Suppressor macrophage (primary cell): ENCODE results near the gene KRTAP2-2.
"Not testable (repeated sequence)": the region's sequence is repeated elsewhere in the genome, so short reads cannot be mapped to it uniquely, and the experiment has no call there.

Experiments used
- DNase-seq, 4 experiments: peaks; one replicate each; pipeline ENCODE4 v3.0.0-alpha.2; 2020 to 2022

Gene KRTAP2-2

DNA sequence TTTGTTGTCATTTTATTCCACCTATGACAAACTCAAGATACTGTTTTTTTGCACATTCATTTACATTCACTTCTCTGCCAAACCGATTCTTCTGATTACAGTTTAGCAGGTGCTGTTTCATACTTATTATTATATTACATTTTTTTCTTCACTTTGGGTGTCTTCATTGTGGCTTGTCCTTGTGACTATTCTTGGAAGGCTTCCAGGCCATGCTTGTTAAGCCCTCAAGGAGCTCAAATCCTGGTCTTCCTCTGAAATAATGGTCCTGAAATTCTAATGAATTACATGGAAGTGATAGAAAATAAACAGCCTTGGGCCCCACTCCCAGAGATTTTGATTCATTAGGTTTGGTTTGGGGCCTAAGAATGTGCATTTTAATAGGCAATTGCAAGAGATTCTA, 9.3 kb upstream of the KRTAP2-2 start:
- no peak for DNase-seq

DNA sequence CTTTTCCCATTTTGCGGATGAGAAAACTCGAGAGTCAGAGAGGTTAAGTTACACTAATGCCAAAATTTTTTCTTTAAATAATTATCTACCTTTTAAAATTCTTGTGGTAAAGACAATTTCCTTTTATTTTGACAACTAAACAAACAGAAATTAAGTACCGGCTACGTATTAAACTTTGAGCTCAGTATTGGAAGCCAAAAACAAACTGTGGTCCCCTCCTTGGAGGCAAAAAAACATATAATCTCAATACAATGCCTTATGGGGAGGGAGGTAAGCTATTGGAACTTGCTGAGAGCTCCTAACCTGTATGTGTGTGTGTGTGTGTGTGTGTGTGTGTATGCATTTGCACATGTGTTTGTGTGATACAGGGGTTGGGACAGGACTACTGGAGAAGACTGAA, 8.4 kb upstream of the KRTAP2-2 start:
- DNase-seq: no peak

DNA sequence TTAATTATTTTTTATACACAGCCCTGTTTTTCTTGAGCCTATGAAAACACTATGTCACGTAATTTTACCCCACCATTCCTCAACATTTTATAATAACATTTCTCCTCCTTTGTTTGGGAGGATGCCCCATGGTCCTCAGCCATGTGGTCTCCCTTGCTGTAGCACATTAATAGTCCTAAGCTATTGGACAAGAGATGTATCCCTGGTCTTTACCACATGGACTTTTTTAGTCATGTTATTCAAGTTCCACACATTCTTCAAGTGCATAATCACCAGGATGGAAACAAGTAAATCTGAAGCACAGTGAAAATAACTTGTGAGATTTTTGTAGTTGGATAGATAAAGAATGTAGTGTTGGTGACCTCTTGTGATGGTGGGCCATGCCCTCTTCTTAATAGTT, 6.9 kb upstream of the KRTAP2-2 start:
- DNase-seq: no peak

DNA sequence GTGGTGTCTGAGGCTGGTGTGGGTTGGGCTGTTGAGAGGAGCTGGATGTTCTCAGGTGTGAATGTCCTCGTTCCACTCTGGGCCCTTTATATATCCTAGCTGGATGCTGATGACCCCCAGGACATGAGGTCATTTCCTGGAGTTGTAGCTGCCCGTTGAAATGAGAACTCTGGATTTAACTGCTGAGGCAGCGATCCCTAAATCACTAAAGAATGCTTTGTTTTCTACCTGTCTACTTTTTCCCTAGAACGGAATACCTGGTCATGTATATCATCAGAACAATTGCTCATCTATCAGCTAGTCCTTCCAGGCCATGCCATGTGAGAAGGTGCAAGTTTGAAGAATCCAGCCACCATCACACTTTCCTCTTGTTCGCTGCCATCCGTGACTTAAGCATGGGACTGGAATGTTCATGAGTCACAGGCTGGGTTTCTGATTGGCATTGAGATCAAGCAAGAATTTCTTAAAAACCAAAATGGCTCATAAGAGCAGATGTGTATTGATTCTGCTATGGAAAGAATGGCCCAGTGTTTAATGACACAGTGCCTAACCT, 5.1 kb upstream of the KRTAP2-2 start, which contains the start of gene KRTAP2-3:
KRTAP2-3 (minus strand) TSS at position 63 of the 553 bp plus-strand sequence. CDS start 64 bp downstream, outside the sequence.
- no peak for DNase-seq

DNA sequence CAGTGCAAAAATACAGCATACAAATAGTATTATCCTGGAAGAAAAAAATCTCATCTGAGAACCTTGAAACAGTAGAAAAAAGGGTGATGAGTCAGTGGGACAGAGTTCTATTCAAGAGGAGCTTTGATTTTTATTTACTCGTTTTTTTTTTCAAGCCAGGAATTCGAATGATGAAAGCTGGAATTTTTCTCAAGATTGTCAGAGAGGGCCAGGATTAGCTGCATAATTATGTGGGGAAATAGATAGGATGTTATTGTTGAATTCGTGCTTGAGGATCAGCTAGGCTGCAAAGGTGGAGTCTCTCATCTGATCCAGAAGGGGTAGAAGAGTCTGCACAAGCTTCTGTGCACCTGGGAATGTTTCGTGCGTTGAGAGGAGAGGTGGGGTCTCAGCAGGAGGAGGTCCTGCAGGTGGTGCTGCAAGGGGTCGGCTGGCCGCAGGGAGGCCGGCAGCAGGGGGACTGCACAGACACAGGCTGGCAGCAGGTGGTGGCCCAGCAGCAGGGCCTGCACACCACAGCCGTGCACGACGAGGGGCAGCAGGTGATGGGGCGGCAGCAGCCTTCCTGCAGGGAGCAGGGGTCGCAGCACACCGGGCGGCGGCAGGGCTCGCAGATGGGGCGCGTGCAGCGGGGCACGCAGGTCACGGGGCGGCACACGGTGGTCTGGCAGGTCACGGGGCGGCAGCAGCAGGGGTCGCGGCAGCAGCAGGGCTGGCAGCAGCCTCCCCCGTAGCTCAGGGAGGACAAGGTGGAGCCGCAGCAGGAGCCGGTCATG, 4.4 kb upstream of the KRTAP2-2 start:
- DNase-seq: not testable (repeated sequence)

DNA sequence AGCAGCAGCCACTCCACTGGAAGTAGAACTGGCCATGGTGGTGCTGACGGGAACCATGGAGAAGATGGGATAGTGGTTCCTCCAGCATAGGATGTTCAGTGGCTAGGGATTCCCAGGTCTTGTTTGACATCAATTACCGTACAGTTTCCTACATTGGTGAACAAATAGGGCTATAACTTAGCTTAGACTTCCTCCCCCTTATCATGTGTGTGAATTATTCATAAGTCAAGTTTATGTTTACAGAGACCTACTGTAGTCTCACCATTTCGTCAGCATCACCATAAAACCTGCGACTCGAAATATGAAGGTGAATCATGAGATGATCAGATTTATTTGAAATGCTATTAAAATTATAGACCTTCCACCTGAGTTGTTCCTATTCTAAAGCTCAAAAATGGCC, 3.7 kb upstream of the KRTAP2-2 start:
- DNase-seq: no peak

DNA sequence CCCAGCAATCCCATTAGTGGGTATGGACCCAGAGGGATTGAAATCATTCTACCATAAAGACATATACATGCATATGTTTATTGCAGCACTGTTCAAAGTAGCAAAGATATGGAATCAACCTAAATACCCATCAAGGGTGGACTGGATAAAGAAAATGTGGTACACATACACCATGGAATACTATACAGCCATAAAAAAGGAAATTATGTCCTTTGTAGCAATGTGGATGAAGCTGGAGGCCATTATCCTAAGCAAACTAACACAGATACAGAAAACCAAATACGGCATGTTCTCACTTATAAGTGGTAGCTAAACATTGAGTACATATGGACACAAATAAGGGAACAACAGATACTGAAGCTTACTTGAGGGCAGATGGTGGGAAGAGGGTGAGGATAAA, 2.5 kb upstream of the KRTAP2-2 start:
- no peak for DNase-seq

DNA sequence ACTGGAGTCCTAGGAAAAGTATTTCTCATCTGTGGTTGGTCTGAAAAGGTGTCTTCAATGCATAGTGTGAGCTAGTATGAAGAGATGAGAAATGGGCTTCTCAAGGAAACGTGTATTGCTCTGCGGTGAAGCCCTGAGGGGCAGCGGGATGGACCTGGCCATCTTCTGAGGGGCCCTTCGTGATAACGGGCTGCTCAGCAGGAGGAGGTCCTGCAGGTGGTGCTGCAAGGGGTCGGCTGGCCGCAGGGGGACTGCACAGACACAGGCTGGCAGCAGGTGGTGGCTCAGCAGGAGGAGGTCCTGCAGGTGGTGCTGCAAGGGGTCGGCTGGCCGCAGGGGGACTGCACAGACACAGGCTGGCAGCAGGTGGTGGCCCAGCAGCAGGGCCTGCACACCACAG, 474 bp downstream of the KRTAP2-2 start:
- DNase-seq: not testable (repeated sequence)

DNA sequence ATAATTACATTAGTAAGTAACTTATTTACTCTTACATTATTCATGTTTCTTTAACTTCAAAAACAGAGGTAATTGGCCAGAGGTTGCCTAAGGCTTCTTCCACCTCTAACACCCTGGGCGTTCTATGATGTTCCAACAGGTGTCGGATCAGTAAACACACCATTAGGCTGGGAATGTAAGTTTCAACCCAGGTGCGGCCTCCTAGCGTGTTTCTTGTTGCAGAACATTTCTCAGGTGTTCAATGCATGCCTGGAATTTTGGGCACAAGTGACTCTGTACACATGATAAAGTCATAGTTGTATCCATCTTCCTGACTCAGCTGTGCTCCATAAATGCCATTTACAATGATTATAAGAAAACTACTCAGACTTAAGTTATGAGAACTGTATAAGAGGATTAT, 1.0 kb downstream of the KRTAP2-2 start:
- no peak for DNase-seq

DNA sequence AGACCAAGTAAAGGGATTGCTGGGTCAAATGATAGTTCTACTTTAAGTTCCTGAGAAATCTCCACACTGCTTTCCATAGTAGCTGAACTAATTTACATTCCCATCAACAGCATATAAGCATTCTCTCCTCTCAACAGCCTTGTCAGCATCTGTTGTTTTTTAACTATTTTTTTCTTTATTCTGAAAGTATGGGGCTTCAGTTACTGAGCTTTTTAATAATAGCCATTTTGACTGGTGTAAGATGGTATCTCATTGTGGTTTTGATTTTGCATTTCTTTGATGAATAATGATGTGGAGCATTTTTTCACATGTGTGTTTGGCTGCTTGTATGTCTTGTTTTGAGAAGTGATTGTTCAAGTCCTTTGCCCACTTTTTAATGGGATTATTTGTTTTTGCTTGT, 2.5 kb downstream of the KRTAP2-2 start:
- no peak for DNase-seq

DNA sequence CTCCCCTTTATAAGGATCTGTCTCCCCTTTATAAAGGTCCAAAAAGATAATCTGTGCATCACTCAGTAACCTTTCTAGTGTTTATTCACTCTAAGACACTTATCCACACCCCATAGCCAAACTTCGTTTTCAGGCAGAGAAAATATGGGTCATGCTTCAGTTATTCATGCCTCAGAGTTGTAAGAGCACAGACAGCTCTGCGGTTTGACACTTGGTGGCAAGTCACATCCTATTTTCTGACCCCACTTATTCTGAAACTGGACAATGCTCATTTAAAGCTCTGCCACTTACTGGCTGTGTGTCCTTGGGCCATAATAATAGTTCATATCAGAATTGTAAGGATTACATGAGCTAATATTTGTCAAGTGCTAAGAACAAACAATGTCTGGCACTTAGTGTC, 5.9 kb downstream of the KRTAP2-2 start:
- DNase-seq: no peak

DNA sequence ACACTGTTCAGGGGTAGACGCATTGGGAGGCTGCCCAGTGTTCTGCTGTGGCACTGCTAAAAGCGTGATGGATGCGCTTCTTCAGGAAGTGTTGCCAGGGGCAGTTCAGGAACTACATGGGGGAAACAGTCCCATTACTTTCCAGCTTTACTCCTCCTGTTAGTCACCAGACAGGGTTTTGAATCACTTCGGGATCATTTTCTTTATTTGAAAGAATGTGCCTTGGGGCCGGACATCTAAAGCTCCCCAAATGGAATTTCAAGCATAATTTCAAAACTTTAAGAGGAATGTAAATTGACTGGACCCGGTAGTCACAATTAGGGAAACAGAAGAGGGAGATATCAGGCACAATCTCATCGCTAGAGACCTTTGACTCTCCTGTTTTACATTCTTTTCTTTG, 6.6 kb downstream of the KRTAP2-2 start:
- no peak for DNase-seq

DNA sequence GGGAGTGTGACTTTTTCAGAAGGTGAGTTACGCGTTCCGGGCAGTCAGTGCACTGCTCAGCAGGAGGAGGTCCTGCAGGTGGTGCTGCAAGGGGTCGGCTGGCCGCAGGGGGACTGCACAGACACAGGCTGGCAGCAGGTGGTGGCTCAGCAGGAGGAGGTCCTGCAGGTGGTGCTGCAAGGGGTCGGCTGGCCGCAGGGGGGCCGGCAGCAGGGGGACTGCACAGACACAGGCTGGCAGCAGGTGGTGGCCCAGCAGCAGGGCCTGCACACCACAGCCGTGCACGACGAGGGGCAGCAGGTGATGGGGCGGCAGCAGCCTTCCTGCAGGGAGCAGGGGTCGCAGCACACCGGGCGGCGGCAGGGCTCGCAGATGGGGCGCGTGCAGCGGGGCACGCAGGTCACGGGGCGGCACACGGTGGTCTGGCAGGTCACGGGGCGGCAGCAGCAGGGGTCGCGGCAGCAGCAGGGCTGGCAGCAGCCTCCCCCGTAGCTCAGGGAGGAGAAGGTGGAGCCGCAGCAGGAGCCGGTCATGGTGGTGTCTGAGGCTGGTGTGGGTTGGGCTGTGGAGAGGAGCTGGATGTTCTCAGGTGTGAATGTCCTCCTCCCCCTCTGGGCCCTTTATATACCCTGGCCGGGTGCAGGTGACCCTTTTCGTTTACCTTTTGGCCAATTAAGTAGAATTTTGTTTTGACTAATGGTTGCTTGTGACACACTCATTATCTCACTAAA, 8.1 kb downstream of the KRTAP2-2 start, which contains the start of gene KRTAP2-1:
KRTAP2-1 (minus strand) TSS at position 582 of the 731 bp plus-strand sequence; CDS start at position 533, 49 bp downstream.
- DNase-seq: not testable (repeated sequence)

DNA sequence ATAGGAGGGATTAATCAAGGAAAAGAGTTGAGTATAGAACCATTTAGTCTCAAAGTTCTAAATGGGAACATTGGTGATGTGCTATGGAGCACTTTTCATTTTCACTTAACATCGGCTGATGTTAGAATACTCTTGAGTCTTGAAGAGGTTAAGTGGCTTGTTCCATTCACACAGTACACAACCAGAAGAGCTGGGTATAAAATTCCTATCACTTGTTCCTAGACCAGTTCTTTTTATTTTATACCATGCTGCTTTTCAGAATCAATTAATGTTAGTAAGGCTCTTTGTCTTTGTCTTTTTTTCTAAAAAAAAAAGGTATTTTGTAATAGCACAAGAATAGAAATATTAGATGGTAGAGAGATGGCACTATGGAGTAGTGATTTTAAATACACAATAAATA, 12.1 kb downstream of the KRTAP2-2 start:
- no peak for DNase-seq

DNA sequence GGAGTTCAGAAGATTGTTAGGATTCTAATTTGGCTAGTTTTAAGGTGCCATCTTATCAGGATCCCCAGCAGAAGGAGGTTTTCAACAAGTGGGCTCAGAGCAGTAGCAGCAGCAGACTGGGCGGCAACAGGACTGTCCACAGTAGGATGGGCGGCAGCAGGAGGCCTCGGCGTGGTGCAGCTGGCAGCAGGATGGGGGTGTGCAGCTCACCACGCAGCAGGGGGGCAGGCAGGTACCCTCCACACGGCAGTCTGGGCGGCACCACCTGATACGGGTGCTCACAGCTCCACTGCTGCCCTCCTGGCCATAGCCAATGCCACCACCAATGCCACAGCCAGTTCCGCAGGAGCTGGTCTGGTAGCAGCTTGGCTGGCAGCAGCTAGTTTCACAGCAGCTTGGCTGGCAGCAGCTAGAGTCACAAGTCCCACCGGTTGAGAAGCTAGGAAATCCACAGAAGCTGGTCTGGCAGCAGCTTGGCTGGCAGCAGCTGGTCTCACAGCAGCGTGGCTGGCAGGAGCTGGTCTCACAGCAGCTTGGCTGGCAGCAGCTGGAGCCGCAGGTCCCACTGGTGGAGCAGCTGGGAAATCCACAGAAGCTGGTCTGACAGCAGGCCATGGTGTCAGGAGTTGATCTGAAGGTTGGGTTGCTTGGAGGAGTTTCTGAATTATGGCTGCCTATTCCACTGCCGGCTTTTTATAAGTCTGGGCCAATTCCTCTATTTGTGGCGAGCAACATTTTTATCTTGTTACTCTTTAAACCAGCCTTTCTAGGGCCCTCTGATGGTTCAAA, 14.1 kb downstream of the KRTAP2-2 start, which contains the start of gene KRTAP1-1:
KRTAP1-1 (minus strand) TSS at position 668 of the 789 bp plus-strand sequence; CDS start at position 615, 53 bp downstream.
- DNase-seq: not testable (repeated sequence)

DNA sequence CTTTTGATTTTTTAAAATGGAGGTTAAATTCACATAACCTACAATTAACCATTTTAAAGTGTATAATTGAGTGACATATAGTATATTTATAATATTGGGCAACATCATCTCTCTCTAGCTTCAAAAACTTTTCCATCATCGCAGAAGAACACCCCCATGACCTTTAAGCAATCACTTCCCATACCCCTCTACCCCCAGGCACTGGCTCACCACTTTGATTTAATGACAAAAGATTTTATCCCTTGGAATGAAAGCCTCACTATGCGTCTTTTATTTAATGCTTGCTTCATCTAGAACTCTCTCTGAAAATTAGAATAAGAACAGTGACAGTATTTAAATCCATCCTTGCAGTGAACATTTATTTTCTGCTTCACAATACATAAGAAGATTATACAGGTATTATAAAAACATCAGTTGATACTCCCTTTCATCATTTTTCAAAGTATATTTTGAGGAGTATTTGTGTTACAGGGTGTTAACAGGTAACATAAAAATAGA, 17.1 kb downstream of the KRTAP2-2 start:
- no peak for DNase-seq

DNA sequence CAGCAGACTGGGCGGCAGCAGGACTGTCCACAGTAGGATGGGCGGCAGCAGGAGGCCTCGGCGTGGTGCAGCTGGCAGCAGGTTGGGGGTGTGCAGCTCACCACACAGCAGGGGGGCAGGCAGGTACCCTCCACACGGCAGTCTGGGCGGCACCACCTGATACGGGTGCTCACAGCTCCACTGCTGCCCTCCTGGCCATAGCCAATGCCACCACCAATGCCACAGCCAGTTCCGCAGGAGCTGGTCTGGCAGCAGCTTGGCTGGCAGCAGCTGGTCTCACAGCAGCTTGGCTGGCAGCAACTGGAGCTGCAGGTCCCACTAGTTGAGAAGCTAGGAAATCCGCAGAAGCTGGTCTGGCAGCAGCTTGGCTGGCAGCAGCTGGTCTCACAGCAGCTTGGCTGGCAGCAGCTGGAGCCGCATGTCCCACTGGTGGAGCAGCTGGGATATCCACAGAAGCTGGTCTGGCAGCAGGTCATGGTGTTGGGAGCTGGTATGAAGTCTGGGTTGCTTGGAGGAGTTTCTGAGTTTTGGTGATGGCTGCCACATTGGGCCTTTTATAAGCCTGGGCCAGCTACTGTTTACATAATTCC, 20.6 kb downstream of the KRTAP2-2 start, which contains the start of gene KRTAP1-3:
KRTAP1-3 (minus strand) TSS at position 529 of the 590 bp plus-strand sequence; CDS start at position 476, 53 bp downstream.
- DNase-seq: not testable (repeated sequence)

DNA sequence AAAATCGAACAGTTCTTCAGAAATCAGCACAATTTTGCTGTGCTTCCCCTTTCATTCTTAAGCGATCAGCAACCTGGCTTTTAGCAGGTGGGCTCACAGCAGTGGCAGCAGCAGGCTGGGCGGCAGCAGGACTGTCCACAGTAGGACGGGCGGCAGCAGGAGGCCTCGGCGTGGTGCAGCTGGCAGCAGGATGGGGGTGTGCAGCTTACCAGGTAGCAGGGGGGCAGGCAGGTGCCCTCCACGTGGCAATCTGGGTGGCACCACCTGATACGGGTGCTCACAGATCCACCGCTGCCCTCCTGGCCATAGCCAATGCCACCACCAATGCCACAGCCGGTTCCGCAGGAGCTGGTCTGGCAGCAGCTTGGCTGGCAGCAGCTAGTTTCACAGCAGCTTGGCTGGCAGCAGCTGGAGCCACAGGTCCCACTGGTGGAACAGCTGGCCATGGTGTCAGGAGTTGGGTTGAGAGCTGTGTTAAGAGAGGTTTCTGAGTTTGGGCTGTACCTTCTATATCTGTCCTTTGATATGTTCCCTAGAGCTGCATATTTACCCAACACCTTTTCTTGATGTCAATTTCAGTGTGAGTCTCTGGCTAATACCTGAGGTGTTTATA, 25.3 kb downstream of the KRTAP2-2 start, which contains the start of gene KRTAP1-4:
KRTAP1-4 (minus strand) TSS at position 563 of the 613 bp plus-strand sequence; CDS start at position 446, 117 bp downstream.
- no peak for DNase-seq

DNA sequence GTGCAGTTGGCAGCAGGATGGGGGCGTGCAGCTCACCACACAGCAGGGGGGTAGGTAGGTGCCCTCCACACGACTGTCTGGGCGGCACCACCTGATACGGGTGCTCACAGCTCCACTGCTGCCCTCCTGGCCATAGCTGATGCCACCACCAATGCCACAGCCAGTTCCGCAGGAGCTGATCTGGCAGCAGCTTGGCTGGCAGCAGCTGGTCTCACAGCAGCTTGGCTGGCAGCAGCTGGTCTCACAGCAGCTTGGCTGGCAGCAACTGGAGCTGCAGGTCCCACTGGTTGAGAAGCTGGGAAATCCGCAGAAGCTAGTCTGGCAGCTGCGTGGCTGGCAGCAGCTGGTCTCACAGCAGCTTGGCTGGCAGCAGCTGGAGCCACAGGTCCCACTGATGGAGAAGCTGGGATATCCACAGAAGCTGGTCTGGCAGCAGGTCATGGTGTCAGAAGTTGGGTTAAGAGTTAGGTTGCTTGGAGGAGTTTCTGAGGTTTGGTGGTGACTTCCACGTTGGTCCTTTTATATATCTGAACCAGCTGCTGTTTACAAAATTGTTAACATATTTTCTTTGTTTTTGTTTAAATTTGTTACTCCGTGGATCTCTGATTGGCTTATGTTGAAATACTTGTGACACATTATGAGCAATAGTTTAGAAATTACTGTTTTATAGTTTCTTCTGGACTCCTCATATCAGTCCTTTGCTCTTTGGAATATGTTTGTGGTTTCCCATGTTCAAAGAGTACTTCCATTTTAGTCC, 28.1 kb downstream of the KRTAP2-2 start, which contains the start of gene KRTAP1-5:
KRTAP1-5 (minus strand) TSS at position 494 of the 757 bp plus-strand sequence; CDS start at position 441, 53 bp downstream.
- DNase-seq: no peak

DNA sequence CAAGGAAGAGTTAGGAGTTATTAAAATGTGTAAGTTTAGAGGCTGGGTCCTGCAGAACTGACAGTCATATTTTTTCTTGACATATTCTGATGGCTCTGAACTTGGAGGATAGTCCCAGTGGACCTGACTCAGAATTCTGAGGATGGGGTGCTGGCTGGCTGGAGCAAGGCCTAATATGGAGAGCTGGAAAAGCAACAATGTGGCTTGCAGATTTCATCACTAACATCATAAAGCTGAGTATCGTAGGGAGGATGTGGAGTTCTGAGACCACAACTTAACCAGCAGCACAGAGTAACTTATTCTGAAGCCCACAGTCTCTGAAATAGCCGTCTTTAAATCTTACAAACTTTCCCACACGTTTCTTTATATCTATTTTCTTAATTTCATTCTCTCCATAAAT, 30.3 kb downstream of the KRTAP2-2 start:
- no peak for DNase-seq
